ENCODE results near the gene MIEF1. TPM values are rescaled to one million over a fixed set of nuclear protein-coding genes. Genes with fewer than 3 reads are reported as not detected.

Gene MIEF1
- total and polyA plus RNA-seq, 2 of the 8 experiments (the other 6 are each of a cell fraction or from before 2014, with no cell fraction given), result 16.8 to 32.7 TPM

GRCh38 chr22:39481595-39481994 lies 20.5 kb upstream of the MIEF1 start:
- Histone ChIP-seq H3K4ac (replicated peaks; ENCODE audit: insufficient read length, low read depth, low read length) (no peak overlapping the region), H2BK15ac (ENCODE audit: low read length) (no peak overlapping the region), H2AFZ (ENCODE audit: low read length) (no peak overlapping the region), H2AK5ac (ENCODE audit: low read depth, low read length) (no peak overlapping the region), H4K8ac (ENCODE audit: extremely low read depth, insufficient read depth, low read length) (no peak overlapping the region), H3K79me1 (ENCODE audit: low read depth, low read length) (no peaks in the 10 kb centered on the region; the same call in none of the 2 replicates), H2BK5ac (ENCODE audit: low read depth, low read length) (no peak overlapping the region), H3K79me2 (ENCODE audit: control insufficient read depth in 1 of 2, insufficient read depth in 2 of 2, low read length in 2 of 2) (no peaks in the 10 kb centered on the region), H3K4me1 (replicated peaks in 1 of 4; ENCODE audit: control insufficient read depth in 3 of 4, insufficient read depth in 4 of 4, low read length in 3 of 4) (no peaks in the 10 kb centered on the region), H2BK120ac (replicated peaks; ENCODE audit: low read depth, low read length) (no peak overlapping the region), H3K18ac (ENCODE audit: extremely low read depth, low read length) (no peak overlapping the region), H3K4me2 (ENCODE audit: insufficient read depth in 1 of 2, low read depth in 2 of 2, low read length in 2 of 2) (no peak overlapping the region), H3K9ac (replicated peaks in 1 of 4; ENCODE audit: extremely low read depth in 1 of 4, low read depth in 3 of 4, low read length in 3 of 4) (no peak overlapping the region), H3K36me3 (ENCODE audit: control insufficient read depth in 2 of 4, insufficient read depth in 4 of 4, low read length in 3 of 4) (no peaks in the 10 kb centered on the region), H4K91ac (replicated peaks; ENCODE audit: insufficient read length, low read length) (no peak overlapping the region), H3K9me3 (ENCODE audit: insufficient read depth in 2 of 2, low read depth in 1 of 2, low read length in 1 of 2) (no peaks in the 10 kb centered on the region), H4K20me1 (replicated peaks in 1 of 2; ENCODE audit: control insufficient read depth in 1 of 2, insufficient read depth in 2 of 2, low read length in 2 of 2) (peaks cover 9 to 17% of the 10 kb centered on the region in 2 experiments), H2BK12ac (ENCODE audit: low read depth, low read length) (no peak overlapping the region), H2BK20ac (ENCODE audit: low read length) (no peak overlapping the region), H3K23me2 (ENCODE audit: low read depth, low read length) (no peaks in the 10 kb centered on the region), H3K27ac (ENCODE audit: low read depth, low read length) (no peak overlapping the region), H3K56ac (replicated peaks; ENCODE audit: insufficient read length, low read depth, low read length) (no peak overlapping the region), H3K27me3 (replicated peaks in 1 of 4; ENCODE audit: control insufficient read depth in 3 of 4, extremely low read depth in 1 of 4, insufficient read depth in 3 of 4, low read length in 3 of 4) (no peaks in the 10 kb centered on the region; a peak in 1 of 7 replicates), H3K23ac (ENCODE audit: insufficient read length) (no peak overlapping the region), H4K5ac (ENCODE audit: insufficient read length, low read depth, low read length) (no peak overlapping the region), H3K4me3 (ENCODE audit: extremely low read depth in 1 of 4, insufficient read depth in 2 of 4, low read depth in 3 of 4, low read length in 4 of 4) (no peak overlapping the region), H3K14ac (ENCODE audit: insufficient read length) (no peak overlapping the region)
- DNase-seq (ENCODE audit: low read depth in 1 of 2, low spot score in 2 of 2) (no peak), FAIRE-seq (no peak)
- POLR2A ChIA-PET (ENCODE audit: partially characterized antibody), result interaction anchor here (1.5 kb wide), 1 partner anchor 29 kb away, joined by 4 read pairs; no protein-coding TSS in a partner anchor
- 93% methylated on average over 5 of the region's 5 CpGs; no CpG with 5 or more reads in 1 of the 2 experiments for WGBS, 2 experiments (ENCODE audit: extremely low coverage in 1 of 2, insufficient coverage in 1 of 2, insufficient read length in 1 of 2, insufficient replicate concordance in 2 of 2, low coverage in 1 of 2, low lambda C conversion rate in 2 of 2, missing lambda C conversion rate in 1 of 2)
- CTCF ChIA-PET (ENCODE audit: partially characterized antibody), result interaction anchor here (0.8 to 11.1 kb wide), 5 partner anchors 8 to 46 kb away, joined by 3 to 120 read pairs (median 11); no protein-coding TSS in a partner anchor
- no peak for TF ChIP-seq SUZ12 (IDR thresholded peaks at IDR 0.05; ENCODE audit: low read length)
- no peak for TF ChIP-seq TAF1 (IDR thresholded peaks at IDR 0.05; ENCODE audit: low read depth, low read length)
